Adrenal gland (tissue), 12 donors: ENCODE data around the gene CDK9. TPM values are rescaled to one million over a fixed set of nuclear protein-coding genes. Genes with fewer than 3 reads are reported as not detected.
A peak's percentile ranks its signal among the peaks of the same experiment; 100 is the strongest.

Experiments used
- DNase-seq, 7 donors: peaks; one replicate each; pipeline ENCODE4 v3.0.0-alpha.2; 2019 to 2020
- H3K27ac ChIP-seq, 5 donors: fragments of 200-600 bp; sonication (generic) in 4 of 5; 1 replicate in 3 of 5; 2 replicates in 2 of 5; pipeline versions ENCODE4 v1.5.1 to v1.8.0; 2016 to 2020; ENCODE audit warnings: mild to moderate bottlenecking in 1 of 5
- H3K27me3 ChIP-seq: fragments of 200-600 bp; 2 replicates; pipeline ENCODE4 v1.8.0; 2021
- H3K36me3 ChIP-seq, 2 donors: fragments of 200-600 bp; replicated peaks in 1 of 2; 1 replicate in 1 of 2; 2 replicates in 1 of 2; pipeline versions ENCODE4 v1.5.1 to v1.8.0; 2018 to 2022
- H3K4me1 ChIP-seq, 2 donors: fragments of 200-600 bp; replicated peaks in 1 of 2; 1 replicate in 1 of 2; 2 replicates in 1 of 2; pipeline versions ENCODE4 v1.5.1 to v1.8.0; 2018 to 2021
- H3K4me3 ChIP-seq, 4 donors: fragments of 200-600 bp; sonication (generic) in 3 of 4; one replicate each; pipeline ENCODE4 v1.5.1; 2016 to 2018
- H3K9me3 ChIP-seq, 3 donors: fragments of 200-600 bp; sonication (generic) in 1 of 3; replicated peaks in 1 of 3; 1 replicate in 2 of 3; 2 replicates in 1 of 3; pipeline versions ENCODE4 v1.5.1 to v1.8.0; 2016 to 2021
- POLR2A ChIP-seq, 2 donors: fragments of 450-650 bp; IDR thresholded peaks; one replicate each; pipeline ENCODE4 v1.6.1; 2017; ENCODE audit warnings: antibody characterized with exemption in 2 of 2, mild to moderate bottlenecking in 2 of 2, moderate library complexity in 1 of 2
- WGBS, 4 donors: extraction: QIAGEN DNeasy Blood & Tissue Kit in 2 of 4; methylation state at CpG; one replicate each; pipeline versions ENCODE4 v1.1.5 to v1.1.7; 2013 to 2017; 5-methylcytosine and 5-hydroxymethylcytosine counted together
- intact Hi-C, 2 donors: fragments of 100-400 bp; cut with DNase I; formaldehyde crosslinking; loops; one replicate each; pipeline versions ENCODE4 v1.14.1 to v1.15.0; 2022 to 2023
- polyA plus RNA-seq, 3 donors: library from polyadenylated mRNA; stranded (reverse); fragments of 200-250 nt in 2 of 3; fragments of 350-450 nt in 1 of 3; fragmentation: Illumina TruSeq in 1 of 3; extraction: RNeasy Lipid Tissue Mini Kit (QIAGEN cat#74804) in 1 of 3; gene quantifications; one replicate each; pipeline ENCODE4 v1.2.3, GENCODE V29; 2013 to 2014
- total RNA-seq, 9 donors: library from RNA; depleted of rRNA in 4 of 9; stranded (reverse); fragments of >200 nt in 4 of 9; fragments of 120-200 nt in 1 of 9; fragmentation: NEBNext Ultra II Directional in 1 of 9; extraction: Animal tissue kit (Norgen Biotek cat#: 25700) in 1 of 9; gene quantifications; one replicate each; pipeline versions ENCODE4 v1.1.0 to v1.2.4, GENCODE V29; 2013 to 2023
- TF ChIP-seq, protein P1 (sequence below), 6 experiments: fragments of 450-650 bp in 4 of 6; fragments of 200-600 bp in 2 of 6; sonication (generic) in 1 of 6; IDR thresholded peaks; 1 replicate in 5 of 6; 2 replicates in 1 of 6; pipeline versions ENCODE4 v1.5.1 to v1.8.0; 2016 to 2021; ENCODE audit warnings: antibody characterized with exemption in 6 of 6, mild to moderate bottlenecking in 2 of 6, moderate library complexity in 1 of 6
- donor health status: healthy with polysubstance abuse.
- donor health status: Bipolar disorder and iron deficiency.
- donor health status: DM: yes; HTN: yes; CAD: no.
- donor health status: DM: no; HTN: no; CAD: no.
- donor health status: DM: no; HTN: no; CAD: no.
- donor health status: DM: yes; HTN: yes; CAD: no.

The CDK9 gene
- total and polyA plus RNA-seq, 12 donors, result 41.0 to 238 (median 117) TPM

GRCh38 chr9:127763918-127764384, 21.9 kb upstream of the CDK9 start:
- WGBS, 4 donors, result 42 to 57% (median 54%) methylated on average over 7 of the region's 7 CpGs; no CpG with 5 or more reads in 1 of the 4 donors
- TF ChIP-seq POLR2A (IDR thresholded peaks at IDR 0.05), result no peak
- TF ChIP-seq, protein P1, sequence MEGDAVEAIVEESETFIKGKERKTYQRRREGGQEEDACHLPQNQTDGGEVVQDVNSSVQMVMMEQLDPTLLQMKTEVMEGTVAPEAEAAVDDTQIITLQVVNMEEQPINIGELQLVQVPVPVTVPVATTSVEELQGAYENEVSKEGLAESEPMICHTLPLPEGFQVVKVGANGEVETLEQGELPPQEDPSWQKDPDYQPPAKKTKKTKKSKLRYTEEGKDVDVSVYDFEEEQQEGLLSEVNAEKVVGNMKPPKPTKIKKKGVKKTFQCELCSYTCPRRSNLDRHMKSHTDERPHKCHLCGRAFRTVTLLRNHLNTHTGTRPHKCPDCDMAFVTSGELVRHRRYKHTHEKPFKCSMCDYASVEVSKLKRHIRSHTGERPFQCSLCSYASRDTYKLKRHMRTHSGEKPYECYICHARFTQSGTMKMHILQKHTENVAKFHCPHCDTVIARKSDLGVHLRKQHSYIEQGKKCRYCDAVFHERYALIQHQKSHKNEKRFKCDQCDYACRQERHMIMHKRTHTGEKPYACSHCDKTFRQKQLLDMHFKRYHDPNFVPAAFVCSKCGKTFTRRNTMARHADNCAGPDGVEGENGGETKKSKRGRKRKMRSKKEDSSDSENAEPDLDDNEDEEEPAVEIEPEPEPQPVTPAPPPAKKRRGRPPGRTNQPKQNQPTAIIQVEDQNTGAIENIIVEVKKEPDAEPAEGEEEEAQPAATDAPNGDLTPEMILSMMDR (IDR thresholded peaks at IDR 0.05), result peak in 5 of 6 experiments; percentile 20 to 57 (median 28)
- intact Hi-C loops, result no loop called here
- Histone ChIP-seq H3K27ac (peak overlapping the region in 1 of 5 donors; percentile 85), H3K4me3 (no peak overlapping the region), H3K27me3 (peaks cover 4% of the 10 kb centered on the region), H3K9me3 (no peaks in the 10 kb centered on the region), H3K36me3 (no peaks in the 10 kb centered on the region), H3K4me1 (peaks cover 0 to 17% of the 10 kb centered on the region in 2 donors)
- DNase-seq, result peak; percentile 40 to 78 (median 60)

- DNase-seq, result no peak
- intact Hi-C loops, result no loop called here
- TF ChIP-seq POLR2A (IDR thresholded peaks at IDR 0.05), result no peak
- TF ChIP-seq, protein P1 (IDR thresholded peaks at IDR 0.05), result no peak
- H3K27me3 ChIP-seq, result no peaks in the 10 kb centered on the region
- 73 to 83% (median 78%) methylated on average over 1 of the region's 1 CpG for WGBS, 4 donors
- no peaks in the 10 kb centered on the region for H3K36me3 ChIP-seq
- no peaks in the 10 kb centered on the region for H3K9me3 ChIP-seq
- H3K4me3 ChIP-seq, result no peak overlapping the region
- H3K27ac ChIP-seq, result no peak overlapping the region
- H3K4me1 ChIP-seq, result peaks cover 0 to 18% of the 10 kb centered on the region in 2 donors
Observed at GRCh38 chr9:127765418-127765817, 20.4 kb upstream of the CDK9 start.

DNA sequence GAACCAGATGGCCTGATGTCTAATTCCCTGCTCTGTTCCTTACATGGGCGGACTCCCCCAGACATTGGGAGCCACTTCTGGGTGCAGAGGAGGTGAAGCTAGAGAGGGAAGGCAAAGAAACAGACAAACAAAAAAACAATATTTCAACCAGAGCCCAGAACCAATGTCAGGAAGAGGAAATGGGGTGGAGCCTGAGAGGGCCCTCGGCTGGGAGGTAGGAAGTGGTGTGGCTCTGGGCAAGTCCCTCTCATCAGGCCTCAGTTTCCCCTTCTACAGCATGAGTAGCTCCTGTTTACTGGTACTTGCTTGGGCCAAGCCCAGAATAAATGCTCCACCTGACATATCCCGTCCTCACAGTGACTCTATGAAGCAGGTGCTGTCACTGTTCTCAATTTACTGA, 18.4 kb upstream of the CDK9 start:
- Histone ChIP-seq H3K36me3 (no peaks in the 10 kb centered on the region), H3K27me3 (no peaks in the 10 kb centered on the region), H3K9me3 (no peaks in the 10 kb centered on the region), H3K4me1 (peaks cover 5 to 21% of the 10 kb centered on the region in 2 donors), H3K27ac (peak overlapping the region in 2 of 5 donors; percentile 41 to 67), H3K4me3 (no peak overlapping the region)
- no peak for TF ChIP-seq POLR2A (IDR thresholded peaks at IDR 0.05)
- TF ChIP-seq, protein P1 (IDR thresholded peaks at IDR 0.05), result no peak
- no peak for DNase-seq
- intact Hi-C loops, result no loop called here
- 34 to 65% (median 50%) methylated on average over 2 to 3 of the region's 3 CpGs for WGBS, 4 donors

- Histone ChIP-seq H3K4me1 (peaks cover 5 to 19% of the 10 kb centered on the region in 2 donors), H3K4me3 (no peak overlapping the region), H3K9me3 (no peaks in the 10 kb centered on the region), H3K27me3 (no peaks in the 10 kb centered on the region), H3K36me3 (no peaks in the 10 kb centered on the region), H3K27ac (peak overlapping the region in 2 of 5 donors; percentile 41 to 67)
- TF ChIP-seq, protein P1 (IDR thresholded peaks at IDR 0.05), result no peak
- TF ChIP-seq POLR2A (IDR thresholded peaks at IDR 0.05), result no peak
- intact Hi-C loops, result no loop called here
- WGBS, 4 donors, result 32 to 52% (median 40%) methylated on average over 4 to 13 of the region's 13 CpGs
- no peak for DNase-seq
Observed at GRCh38 chr9:127767909-127768331, 17.9 kb upstream of the CDK9 start.
